GM12874 (cell line): ENCODE data around the gene RUVBL1.

ENCODE experiments used
- CTCF ChIP-seq: IDR thresholded peaks from 2 replicates; pipeline ENCODE4 v1.5.1; 2011; ENCODE audit warnings: low read depth, mild to moderate bottlenecking, control low read depth, low read length, moderate library complexity; ENCODE audit not compliant: insufficient read depth

The RUVBL1 gene

GRCh38 chr3:128091586-128091985 is 32.0 kb downstream of the RUVBL1 start:
- TF ChIP-seq CTCF, result no peak

- TF ChIP-seq CTCF, result no peak
These were observed 34.5 kb downstream of the RUVBL1 start for GRCh38 chr3:128089135-128089534.

- TF ChIP-seq CTCF, result no peak
These were observed 39.0 kb downstream of the RUVBL1 start for GRCh38 chr3:128084675-128085021.

GRCh38 chr3:128083980-128084674 is 39.5 kb downstream of the RUVBL1 start:
- no peak for TF ChIP-seq CTCF

GRCh38 chr3:128083396-128083795 is 40.2 kb downstream of the RUVBL1 start:
- TF ChIP-seq CTCF, result no peak

GRCh38 chr3:128082546-128082945 is 41.1 kb downstream of the RUVBL1 start:
- TF ChIP-seq CTCF, result no peak

- TF ChIP-seq CTCF, result no peak
These were observed 41.8 kb downstream of the RUVBL1 start for GRCh38 chr3:128081846-128082245.
